COLO829 (cell line): ENCODE data around the gene SETD3.
"Not testable (repeated sequence)": the region's sequence is repeated elsewhere in the genome, so short reads cannot be mapped to it uniquely, and the experiment has no call there.

ENCODE experiments used
- DNase-seq: peaks from one replicate; pipeline ENCODE4 v3.0.0; 2012; ENCODE audit warnings: low spot score

The SETD3 gene

DNA sequence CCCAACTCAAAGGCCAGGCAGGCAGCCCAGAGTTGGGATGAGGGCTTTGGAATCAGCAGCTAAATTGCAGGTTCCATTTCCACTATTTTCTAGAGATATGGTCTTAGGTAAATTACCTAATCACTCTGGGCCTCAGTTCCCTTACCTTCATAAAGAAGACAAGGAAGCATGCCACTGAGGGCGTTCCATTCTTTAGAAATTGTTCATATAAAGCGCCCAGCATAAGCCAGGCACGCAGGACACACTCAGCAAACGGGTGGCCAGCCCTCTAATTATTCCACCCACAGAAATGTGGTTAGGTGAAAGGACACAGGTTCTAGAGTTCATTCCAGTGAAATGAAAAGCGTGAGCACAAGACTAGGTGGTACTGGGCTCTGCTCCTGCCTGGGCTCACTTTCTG is 120.8 kb downstream of the SETD3 start:
- no peak for DNase-seq

DNA sequence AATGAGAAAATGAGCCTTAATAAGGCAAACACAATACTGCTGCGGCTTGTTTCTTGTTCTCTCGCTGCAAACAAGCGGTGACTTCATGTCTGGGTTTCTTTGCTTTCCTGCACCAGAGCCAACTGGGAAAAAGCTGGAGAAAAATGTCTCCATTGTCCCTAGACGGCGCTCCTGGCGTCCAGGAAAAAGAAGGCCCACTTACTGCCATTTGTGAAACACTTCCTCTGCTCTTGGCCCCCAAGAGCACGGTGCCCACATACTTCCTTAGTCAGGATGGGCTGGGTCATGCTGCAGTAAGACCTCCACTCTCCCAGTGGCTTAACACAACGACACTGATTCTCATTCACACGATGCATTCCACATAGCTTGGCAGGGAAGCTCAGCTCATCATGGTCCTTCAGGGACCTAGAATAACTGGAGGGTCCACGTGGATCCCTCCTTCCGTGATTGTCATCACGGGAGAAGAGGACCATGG is 122.7 kb downstream of the SETD3 start:
- no peak for DNase-seq

- DNase-seq, result no peak
Measured at GRCh38 chr14:99357151-99357915, 123.3 kb downstream of the SETD3 start.

- no peak for DNase-seq
Measured at GRCh38 chr14:99356031-99356608, 124.5 kb downstream of the SETD3 start.

DNA sequence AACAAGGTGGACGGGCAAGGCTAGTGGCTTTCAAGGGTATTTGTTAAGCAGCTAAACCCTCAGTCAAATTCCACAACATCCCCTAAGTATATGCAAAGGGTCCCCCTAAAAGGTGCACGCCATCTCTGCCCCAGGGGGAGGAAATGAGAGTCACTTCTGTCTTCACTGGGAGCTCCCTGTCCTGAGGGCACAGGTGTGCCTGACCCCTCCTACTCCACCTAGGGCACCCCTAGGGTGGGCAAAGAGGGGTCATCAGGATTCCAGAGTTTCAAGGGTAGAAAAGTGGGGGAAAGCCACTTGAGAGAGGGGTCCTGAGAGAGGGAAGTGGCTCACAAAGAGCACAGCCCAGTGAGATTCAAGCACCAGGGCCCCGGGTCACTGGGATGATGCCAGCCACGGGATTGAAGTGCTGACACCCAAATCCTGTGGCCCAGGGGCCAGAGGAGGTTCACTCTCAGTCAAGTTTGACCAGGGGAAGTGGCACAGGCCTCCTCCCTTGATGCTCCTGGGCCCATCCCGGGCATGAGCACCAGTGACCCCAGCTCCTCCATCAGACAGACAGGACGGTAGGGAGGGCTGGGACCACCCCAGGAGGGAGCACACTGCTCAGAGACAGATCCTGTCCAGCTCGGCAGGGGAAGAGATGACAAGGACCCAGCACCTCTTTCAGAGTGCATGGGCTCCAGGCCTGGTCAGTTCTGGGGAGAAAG is 126.3 kb downstream of the SETD3 start:
- DNase-seq, result no peak

DNA sequence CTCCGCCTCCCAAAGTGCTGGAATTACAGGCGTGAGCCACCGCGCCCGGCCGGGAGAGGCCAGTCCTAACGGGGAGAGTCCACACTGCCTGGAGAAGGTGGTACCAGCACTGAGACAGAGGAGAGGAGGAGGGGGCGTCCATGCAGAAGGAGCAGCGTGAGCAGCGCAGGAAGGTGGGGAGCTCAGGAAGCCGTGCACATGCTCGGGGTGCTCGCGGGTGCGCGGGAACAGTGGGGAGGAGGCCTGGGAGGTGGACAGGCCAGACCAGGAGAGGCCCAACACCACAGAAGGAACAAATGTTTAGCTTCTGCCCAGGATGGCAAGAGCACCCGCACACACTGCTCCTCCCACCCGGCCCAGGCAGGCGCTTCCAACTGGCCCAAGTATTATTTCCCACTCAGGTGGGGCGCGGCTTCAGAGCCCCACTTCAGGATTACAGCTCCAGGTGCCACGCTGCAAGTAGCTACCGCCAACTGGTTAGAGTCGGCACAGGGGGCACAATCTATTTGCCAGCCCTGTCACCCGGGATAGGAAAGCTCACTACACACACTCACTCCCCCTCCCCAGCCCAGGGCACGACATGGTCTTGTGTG is 127.9 kb downstream of the SETD3 start:
- no peak for DNase-seq

GRCh38 chr14:99351166-99352007 is 129.3 kb downstream of the SETD3 start:
- no peak for DNase-seq

GRCh38 chr14:99350751-99351150 is 129.9 kb downstream of the SETD3 start:
- no peak for DNase-seq

- DNase-seq, result no peak
Measured at GRCh38 chr14:99349721-99350495, 130.8 kb downstream of the SETD3 start.

DNA sequence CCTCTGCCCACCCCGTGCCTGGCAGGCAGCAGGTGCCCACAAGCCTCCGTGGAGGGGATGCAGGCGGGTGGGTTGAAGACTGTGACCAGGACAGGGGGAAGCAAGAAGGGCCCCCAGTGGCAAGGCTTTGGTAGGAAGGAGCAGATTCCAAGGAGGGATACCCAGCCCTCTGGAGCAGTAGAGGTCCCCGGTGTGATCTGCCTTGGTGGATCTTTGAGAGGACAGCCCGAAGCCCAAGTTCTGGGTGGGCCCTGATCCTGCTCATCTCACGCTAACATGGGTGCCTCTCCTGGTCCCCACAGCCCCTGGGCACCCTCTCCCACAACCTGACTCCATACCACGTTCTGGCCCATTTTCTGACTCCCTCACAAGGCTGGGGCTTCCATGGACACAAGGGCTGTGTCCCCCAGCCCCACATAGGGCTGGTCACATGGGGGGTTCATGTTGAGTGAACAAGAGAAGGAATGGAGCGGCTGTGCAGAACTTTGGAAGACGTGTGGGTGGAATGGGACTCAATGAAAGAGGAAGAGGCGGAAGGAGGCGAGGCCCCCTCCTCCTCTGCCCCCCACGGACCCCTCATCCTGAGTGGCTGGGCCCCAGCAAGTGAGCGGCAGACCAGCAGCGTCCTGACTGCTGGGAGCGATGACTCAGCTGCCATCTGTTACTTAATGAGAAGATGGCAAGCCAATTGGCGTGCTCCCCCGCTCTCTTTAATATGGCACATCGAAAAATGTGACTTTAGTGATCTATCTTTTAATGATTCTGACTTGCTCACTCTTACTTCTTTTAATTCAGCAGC is 131.6 kb downstream of the SETD3 start:
- no peak for DNase-seq

GRCh38 chr14:99348231-99348630 is 132.4 kb downstream of the SETD3 start:
- not testable (repeated sequence) for DNase-seq
